ENCODE data around the gene JMJD8. TPM values are rescaled to one million over a fixed set of nuclear protein-coding genes. Genes with fewer than 3 reads are reported as not detected.

The JMJD8 gene
- total and polyA plus RNA-seq, 9 of the 15 experiments (the other 6 are each of a cell fraction or from before 2014, with no cell fraction given): 1.2 to 50.6 (median 29.3) TPM

DNA sequence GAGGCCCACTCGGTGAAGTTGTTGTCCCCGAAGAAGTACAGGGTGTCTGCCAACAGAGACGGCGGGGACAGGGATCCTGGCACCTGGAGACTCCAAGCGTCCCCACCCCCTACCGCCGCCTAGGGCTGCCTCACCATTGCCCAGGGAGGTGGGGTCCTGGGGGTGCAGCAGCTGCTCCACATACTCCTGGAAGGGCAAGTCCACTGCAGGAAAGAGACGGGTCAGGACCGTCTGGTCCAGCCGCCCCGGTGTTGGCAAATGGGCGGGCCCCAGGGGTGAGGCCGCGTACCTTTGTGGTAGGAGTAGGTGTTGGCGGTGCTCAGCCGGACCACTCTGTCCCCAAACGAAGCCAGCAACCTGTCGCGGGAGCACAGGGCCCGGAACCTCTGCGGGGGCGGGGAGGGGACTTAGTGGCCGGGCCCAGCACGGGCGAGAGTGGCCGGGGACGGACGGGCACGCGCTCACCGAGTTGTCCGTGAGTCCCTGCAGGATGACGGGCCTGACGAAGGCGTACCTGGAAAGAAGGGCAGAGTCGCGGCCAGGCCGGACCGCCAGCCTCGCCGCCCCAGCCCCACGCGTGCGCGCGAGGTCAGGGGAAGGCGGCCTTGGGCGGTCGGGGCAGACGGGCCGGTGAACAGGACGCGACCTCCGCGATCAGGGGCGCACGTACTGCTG lies 601 bp downstream of the JMJD8 start (continued):
- 0 out of 2 replicates have a peak, but pooled peaks have one; percentile 69 for TF ChIP-seq ATF6 (CRISPR knock-in tag; IDR thresholded peaks at IDR 0.05)
- TF ChIP-seq ETV6 (IDR thresholded peaks at IDR 0.05; ENCODE audit: borderline replicate concordance in 1 of 2, low read depth in 2 of 2, low read length in 1 of 2): no peak
- TF ChIP-seq ETV6 (CRISPR knock-in tag; IDR thresholded peaks at IDR 0.05; ENCODE audit: borderline replicate concordance): no peak
- peak; percentile 67 for TF ChIP-seq POLR2A (conservative IDR thresholded peaks at IDR 0.05)
- TF ChIP-seq C11orf30 (IDR thresholded peaks at IDR 0.05; ENCODE audit: low read depth): no peak
- peak; percentile 75 for TF ChIP-seq ZNF253 (CRISPR knock-in tag; conservative IDR thresholded peaks at IDR 0.05)
- peak; percentile 53; the same call in 1 of the 2 replicates for TF ChIP-seq IRF2 (CRISPR knock-in tag; IDR thresholded peaks at IDR 0.05)
- TF ChIP-seq NONO (IDR thresholded peaks at IDR 0.05; ENCODE audit: low read depth in 2 of 2, low read length in 1 of 2): no peak
- no peak for TF ChIP-seq DACH1 (IDR thresholded peaks at IDR 0.05; ENCODE audit: partially characterized antibody)
- no peak for TF ChIP-seq YBX1 (IDR thresholded peaks at IDR 0.05)
- 0 out of 2 replicates have a peak, but pooled peaks have one; percentile 8 for TF ChIP-seq ZNF212 (CRISPR knock-in tag; IDR thresholded peaks at IDR 0.05)
- 0 out of 2 replicates have a peak, but pooled peaks have one; percentile 29 for TF ChIP-seq PTBP1 (IDR thresholded peaks at IDR 0.05; ENCODE audit: low read depth, low read length)
- no peak for TF ChIP-seq FOXK1 (CRISPR knock-in tag; IDR thresholded peaks at IDR 0.05; ENCODE audit: borderline replicate concordance)
- TF ChIP-seq STAT5A (IDR thresholded peaks at IDR 0.05; ENCODE audit: borderline replicate concordance, low read length): no peak
- TF ChIP-seq, protein P1, sequence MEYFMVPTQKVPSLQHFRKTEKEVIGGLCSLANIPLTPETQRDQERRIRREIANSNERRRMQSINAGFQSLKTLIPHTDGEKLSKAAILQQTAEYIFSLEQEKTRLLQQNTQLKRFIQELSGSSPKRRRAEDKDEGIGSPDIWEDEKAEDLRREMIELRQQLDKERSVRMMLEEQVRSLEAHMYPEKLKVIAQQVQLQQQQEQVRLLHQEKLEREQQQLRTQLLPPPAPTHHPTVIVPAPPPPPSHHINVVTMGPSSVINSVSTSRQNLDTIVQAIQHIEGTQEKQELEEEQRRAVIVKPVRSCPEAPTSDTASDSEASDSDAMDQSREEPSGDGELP (CRISPR knock-in tag; IDR thresholded peaks at IDR 0.05; ENCODE audit: borderline replicate concordance): 0 out of 2 replicates have a peak, but pooled peaks have one; percentile 45
- TF ChIP-seq SNIP1 (IDR thresholded peaks at IDR 0.05; ENCODE audit: low read depth): no peak
- TF ChIP-seq, protein P2, sequence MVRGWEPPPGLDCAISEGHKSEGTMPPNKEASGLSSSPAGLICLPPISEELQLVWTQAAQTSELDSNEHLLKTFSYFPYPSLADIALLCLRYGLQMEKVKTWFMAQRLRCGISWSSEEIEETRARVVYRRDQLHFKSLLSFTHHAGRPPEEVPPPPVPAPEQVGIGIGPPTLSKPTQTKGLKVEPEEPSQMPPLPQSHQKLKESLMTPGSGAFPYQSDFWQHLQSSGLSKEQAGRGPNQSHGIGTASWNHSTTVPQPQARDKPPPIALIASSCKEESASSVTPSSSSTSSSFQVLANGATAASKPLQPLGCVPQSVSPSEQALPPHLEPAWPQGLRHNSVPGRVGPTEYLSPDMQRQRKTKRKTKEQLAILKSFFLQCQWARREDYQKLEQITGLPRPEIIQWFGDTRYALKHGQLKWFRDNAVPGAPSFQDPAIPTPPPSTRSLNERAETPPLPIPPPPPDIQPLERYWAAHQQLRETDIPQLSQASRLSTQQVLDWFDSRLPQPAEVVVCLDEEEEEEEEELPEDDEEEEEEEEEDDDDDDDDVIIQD (CRISPR knock-in tag; IDR thresholded peaks at IDR 0.05): no peak; the same call in 1 of the 2 replicates

Measured in K562 (cell line).